Lower leg skin (tissue), 3 donors: ENCODE measurements around the gene BAHCC1.
"Not testable (repeated sequence)": the region's sequence is repeated elsewhere in the genome, so short reads cannot be mapped to it uniquely, and the experiment has no call there.

Source experiments
- CTCF ChIP-seq, 3 donors: fragments of 450-650 bp; IDR thresholded peaks; one replicate each; pipeline ENCODE4 v1.5.1; 2016; ENCODE audit warnings: antibody characterized with exemption in 3 of 3, mild to moderate bottlenecking in 3 of 3, moderate library complexity in 2 of 3
- POLR2A ChIP-seq, 2 donors: fragments of 450-650 bp; IDR thresholded peaks; one replicate each; pipeline ENCODE4 v1.6.1; 2016 to 2017; ENCODE audit warnings: antibody characterized with exemption in 2 of 2, mild to moderate bottlenecking in 1 of 2, moderate library complexity in 1 of 2

GRCh38 chr17:81425041-81425440 is 29.8 kb downstream of the BAHCC1 start:
- TF ChIP-seq CTCF, POLR2A (IDR thresholded peaks at IDR 0.05): not testable (repeated sequence)
